ENCODE results near the gene OXSR1.
A peak's percentile ranks its signal among the peaks of the same experiment; 100 is the strongest.
"Not testable (repeated sequence)": the region's sequence is repeated elsewhere in the genome, so short reads cannot be mapped to it uniquely, and the experiment has no call there.

The OXSR1 gene

DNA sequence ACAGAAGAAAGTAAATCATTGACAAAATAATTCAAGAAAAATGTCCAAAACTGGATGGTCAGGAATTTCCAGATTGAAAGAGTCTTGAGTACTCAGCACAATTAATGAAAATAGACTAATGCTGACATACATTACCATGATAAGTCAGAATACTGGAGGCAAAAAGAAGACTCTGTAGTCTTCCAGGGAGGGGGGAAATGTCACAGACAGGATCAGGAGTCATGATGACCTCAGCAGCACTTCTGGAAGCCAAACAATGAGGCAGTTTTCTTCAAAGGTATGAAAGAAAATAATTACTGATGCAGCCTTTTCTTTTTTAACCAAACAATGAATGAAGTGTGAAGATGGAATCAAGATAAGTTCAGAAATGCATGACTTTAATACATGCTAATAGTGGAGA is 70.1 kb downstream of the OXSR1 start:
- Mint-ChIP-seq H3K27ac (no peak overlapping the region), H3K27me3 (no peaks in the 10 kb centered on the region), H3K9me3 (peaks cover 42% of the 10 kb centered on the region), H3K36me3 (ENCODE audit: low read depth) (peaks cover 82% of the 10 kb centered on the region), H3K4me3 (no peak overlapping the region), H3K4me1 (no peaks in the 10 kb centered on the region)
- ATAC-seq (no peak), DNase-seq (no peak)

DNA sequence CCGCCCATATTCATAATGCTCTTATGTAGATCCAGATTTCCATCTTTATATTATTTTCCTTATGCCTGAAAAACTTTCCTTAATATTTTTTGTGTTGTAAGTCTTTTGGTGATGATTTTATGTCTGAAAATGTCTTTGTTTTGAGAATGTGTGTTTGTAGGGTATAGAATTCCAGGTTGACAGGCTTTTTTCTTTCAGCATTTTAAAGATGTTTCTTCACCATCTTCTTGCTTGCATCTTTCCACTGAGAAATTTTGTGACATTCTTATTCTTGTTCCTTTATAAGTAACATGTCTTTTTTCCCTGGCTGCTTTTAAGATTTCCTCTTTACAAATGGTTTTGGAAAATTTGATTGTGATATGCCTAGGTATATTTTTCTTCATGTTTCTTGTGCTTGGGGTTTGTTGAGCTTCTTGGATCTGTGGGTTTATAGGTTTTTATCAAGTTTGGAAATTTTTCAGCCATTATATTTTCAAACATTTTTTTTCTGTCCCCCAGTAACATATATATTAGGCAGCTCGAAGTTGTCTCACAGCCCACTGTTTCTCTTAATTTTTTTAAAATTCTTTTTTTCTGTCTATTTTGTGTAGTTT is 73.2 kb downstream of the OXSR1 start:
- ATAC-seq (no peak), DNase-seq (no peak)
- peaks cover 7% of the 10 kb centered on the region for H3K4me1 Mint-ChIP-seq
- H3K27me3 Mint-ChIP-seq, result no peaks in the 10 kb centered on the region
- H3K27ac Mint-ChIP-seq, result no peak overlapping the region
- peaks cover 75% of the 10 kb centered on the region for H3K36me3 Mint-ChIP-seq (ENCODE audit: low read depth)
- no peak overlapping the region for H3K4me3 Mint-ChIP-seq
- H3K9me3 Mint-ChIP-seq, result peaks cover 42% of the 10 kb centered on the region

DNA sequence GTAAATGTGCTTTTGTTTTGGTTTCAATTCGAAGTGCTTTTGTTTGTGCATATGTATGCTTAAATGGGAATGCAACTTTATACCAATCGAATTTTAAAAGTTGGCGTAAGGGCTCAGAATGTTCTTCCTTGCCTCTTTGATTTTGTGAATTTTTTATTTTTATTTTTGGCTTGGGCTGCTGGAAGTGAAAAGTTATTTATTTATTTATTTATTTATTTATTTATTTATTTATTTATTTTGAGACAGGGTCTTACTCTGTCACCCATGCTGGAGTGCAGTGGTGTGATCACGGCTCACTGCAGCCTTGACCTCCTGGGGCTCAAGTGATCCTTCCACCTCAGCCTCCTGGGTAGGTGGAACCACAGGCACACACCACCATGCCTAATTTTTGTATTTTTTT is 77.5 kb downstream of the OXSR1 start:
- Mint-ChIP-seq H3K4me1 (peaks cover 11% of the 10 kb centered on the region), H3K9me3 (peaks cover 13% of the 10 kb centered on the region), H3K36me3 (ENCODE audit: low read depth) (peaks cover 57% of the 10 kb centered on the region)
- ATAC-seq, H3K27ac Mint-ChIP-seq, H3K4me3 Mint-ChIP-seq, DNase-seq, H3K27me3 Mint-ChIP-seq: not testable (repeated sequence)

- peaks cover 12% of the 10 kb centered on the region for H3K4me1 Mint-ChIP-seq
- H3K36me3 Mint-ChIP-seq (ENCODE audit: low read depth), result peaks cover 48% of the 10 kb centered on the region
- no peak overlapping the region for H3K27ac Mint-ChIP-seq
Measured at GRCh38 chr3:38245930-38246329, 80.6 kb downstream of the OXSR1 start.

DNA sequence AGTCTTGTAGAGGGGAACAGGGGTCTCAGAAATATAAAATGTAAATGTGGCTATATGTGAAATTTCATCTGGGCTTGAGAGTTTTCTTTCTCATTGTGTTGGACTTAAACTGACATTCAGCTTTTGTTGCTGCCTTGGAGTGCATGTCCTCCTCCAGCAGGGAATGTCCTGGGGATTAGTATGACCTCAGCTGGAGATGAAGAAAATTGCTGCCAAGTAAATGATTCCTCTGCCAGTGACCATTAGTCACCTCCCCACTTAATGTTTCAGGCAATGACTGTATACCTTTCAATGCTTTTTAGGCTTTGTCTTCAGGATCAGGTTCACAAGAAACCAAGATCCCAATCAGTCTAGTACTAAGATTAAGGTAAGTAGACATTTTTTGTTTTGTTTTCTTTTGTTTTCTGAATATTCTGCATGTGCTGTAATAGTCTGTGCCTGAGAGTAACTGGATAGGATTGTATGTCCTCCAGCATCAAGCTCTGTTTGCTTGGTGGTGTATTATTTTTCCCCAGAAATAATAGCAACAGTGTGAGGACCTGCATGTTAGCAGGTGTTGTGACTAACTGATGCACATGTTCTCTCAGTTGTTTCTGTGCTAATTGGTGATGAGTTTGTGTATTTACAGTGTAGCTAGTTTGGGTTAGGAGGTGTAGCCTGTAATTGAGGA is 82.2 kb downstream of the OXSR1 start:
- no peak for ATAC-seq
- Mint-ChIP-seq H3K36me3 (ENCODE audit: low read depth) (peaks cover 60% of the 10 kb centered on the region), H3K4me3 (no peak overlapping the region), H3K4me1 (peaks cover 11% of the 10 kb centered on the region), H3K27ac (no peak overlapping the region), H3K27me3 (no peaks in the 10 kb centered on the region), H3K9me3 (no peaks in the 10 kb centered on the region)
- DNase-seq, result no peak

More at GRCh38 chr3:38245930-38246329, 80.6 kb downstream of the OXSR1 start:
- DNase-seq (no peak), ATAC-seq (no peak)
- H3K4me3 Mint-ChIP-seq, result no peak overlapping the region
- no peaks in the 10 kb centered on the region for H3K9me3 Mint-ChIP-seq
- no peaks in the 10 kb centered on the region for H3K27me3 Mint-ChIP-seq

DNA sequence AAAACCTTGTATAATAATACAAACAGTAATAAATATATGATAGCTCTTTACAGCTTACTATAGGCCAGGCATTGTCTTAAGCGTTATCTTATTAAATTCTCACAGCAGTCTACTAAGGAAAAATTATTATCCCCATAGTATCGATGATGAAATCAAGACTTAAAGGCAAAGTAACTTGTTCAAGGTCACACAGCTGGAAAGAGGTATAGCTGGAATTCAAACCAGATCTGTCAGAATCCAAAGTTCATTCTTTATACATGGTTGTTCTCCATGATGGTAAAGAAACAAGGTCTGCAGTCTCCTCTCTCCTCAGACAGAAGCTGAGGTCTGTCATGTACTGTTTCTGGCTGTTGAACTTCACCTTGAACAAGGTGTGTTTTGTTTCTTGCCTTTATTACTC is 84.9 kb downstream of the OXSR1 start:
- ATAC-seq, result no peak
- no peaks in the 10 kb centered on the region for H3K9me3 Mint-ChIP-seq
- DNase-seq, result no peak
- peaks cover 77% of the 10 kb centered on the region for H3K36me3 Mint-ChIP-seq (ENCODE audit: low read depth)
- H3K4me1 Mint-ChIP-seq, result peaks cover 22% of the 10 kb centered on the region
- no peaks in the 10 kb centered on the region for H3K27me3 Mint-ChIP-seq
- no peak overlapping the region for H3K4me3 Mint-ChIP-seq
- no peak overlapping the region for H3K27ac Mint-ChIP-seq

DNA sequence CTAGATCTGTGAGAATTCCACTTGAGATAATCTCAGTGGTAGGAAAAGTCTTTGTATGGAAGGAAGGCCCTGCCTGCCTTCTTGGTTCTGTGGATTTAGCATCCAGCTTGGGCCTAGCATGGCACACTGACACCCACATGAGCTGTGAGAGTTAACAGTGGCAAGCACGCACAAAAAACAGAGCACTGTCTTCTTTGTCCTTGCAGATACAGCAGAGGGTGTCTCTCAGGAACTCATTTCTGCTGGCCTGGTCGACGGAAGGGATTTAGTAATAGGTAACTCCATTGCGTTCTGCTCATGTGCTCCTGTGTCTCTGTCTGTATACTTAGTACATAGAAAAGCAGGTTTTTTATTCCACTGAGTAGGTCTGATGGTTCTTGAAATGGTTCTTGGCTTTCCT is 85.9 kb downstream of the OXSR1 start:
- Mint-ChIP-seq H3K27ac (no peak overlapping the region), H3K9me3 (no peaks in the 10 kb centered on the region), H3K4me3 (no peak overlapping the region), H3K27me3 (no peaks in the 10 kb centered on the region), H3K4me1 (peaks cover 29% of the 10 kb centered on the region), H3K36me3 (ENCODE audit: low read depth) (peaks cover 76% of the 10 kb centered on the region)
- no peak for ATAC-seq
- no peak for DNase-seq

DNA sequence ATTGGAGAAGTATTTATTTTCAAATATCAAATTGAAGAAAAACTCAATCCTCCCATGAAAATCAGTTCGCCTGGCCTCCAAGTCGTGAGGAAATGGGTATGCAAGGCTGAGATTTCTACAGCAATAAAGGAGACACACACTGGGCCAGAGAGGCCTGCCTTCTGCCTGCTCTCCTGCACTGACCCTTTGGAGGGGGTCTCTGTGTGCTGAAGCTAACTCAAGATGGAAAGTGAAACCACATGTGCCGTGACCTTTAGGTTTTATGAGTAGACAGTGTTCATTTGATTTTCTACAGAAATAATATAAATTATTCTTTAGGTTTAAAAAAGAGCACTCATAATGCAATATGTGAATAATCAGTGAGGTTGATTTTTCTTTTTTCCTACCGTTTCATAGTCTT is 88.4 kb downstream of the OXSR1 start:
- H3K4me1 Mint-ChIP-seq, result peaks cover 36% of the 10 kb centered on the region
- H3K27me3 Mint-ChIP-seq, result no peaks in the 10 kb centered on the region
- DNase-seq, result no peak
- no peaks in the 10 kb centered on the region for H3K9me3 Mint-ChIP-seq
- peak; percentile 59 for ATAC-seq
- H3K36me3 Mint-ChIP-seq (ENCODE audit: low read depth), result peaks cover 55% of the 10 kb centered on the region
- H3K4me3 Mint-ChIP-seq, result no peak overlapping the region
- H3K27ac Mint-ChIP-seq, result no peak overlapping the region

GRCh38 chr3:38254872-38255271 is 89.5 kb downstream of the OXSR1 start:
- H3K4me1 Mint-ChIP-seq, result peaks cover 41% of the 10 kb centered on the region
- DNase-seq, result no peak
- no peak for ATAC-seq
- H3K27ac Mint-ChIP-seq, result no peak overlapping the region
- peaks cover 46% of the 10 kb centered on the region for H3K36me3 Mint-ChIP-seq (ENCODE audit: low read depth)
- H3K27me3 Mint-ChIP-seq, result no peaks in the 10 kb centered on the region
- no peak overlapping the region for H3K4me3 Mint-ChIP-seq
- no peaks in the 10 kb centered on the region for H3K9me3 Mint-ChIP-seq

DNA sequence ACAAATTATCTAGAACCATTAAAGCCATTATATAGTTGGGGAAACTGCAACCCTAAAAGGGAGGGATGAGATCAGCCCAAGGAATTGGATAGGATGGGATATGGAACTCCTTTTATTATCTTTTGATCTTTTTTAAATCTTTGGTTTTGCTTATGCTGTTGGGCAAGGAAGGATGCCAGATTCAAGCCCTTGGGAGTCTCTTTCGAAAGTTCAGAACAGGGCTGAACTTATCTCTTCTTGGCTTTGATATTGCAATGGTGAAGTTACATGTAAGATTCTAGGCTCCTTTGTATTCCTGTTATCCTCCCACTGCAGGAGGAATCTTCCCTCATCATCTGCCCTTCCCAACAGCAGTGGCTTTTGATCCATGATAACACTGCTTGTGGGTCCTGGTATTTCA is 90.3 kb downstream of the OXSR1 start:
- peaks cover 46% of the 10 kb centered on the region for H3K36me3 Mint-ChIP-seq (ENCODE audit: low read depth)
- peaks cover 49% of the 10 kb centered on the region for H3K4me1 Mint-ChIP-seq
- H3K27me3 Mint-ChIP-seq, result no peaks in the 10 kb centered on the region
- DNase-seq, result no peak
- H3K4me3 Mint-ChIP-seq, result no peak overlapping the region
- no peaks in the 10 kb centered on the region for H3K9me3 Mint-ChIP-seq
- ATAC-seq, result no peak
- no peak overlapping the region for H3K27ac Mint-ChIP-seq

- Mint-ChIP-seq H3K36me3 (ENCODE audit: low read depth) (peaks cover 33% of the 10 kb centered on the region), H3K4me1 (peaks cover 49% of the 10 kb centered on the region), H3K27me3 (no peaks in the 10 kb centered on the region), H3K9me3 (no peaks in the 10 kb centered on the region), H3K27ac (no peak overlapping the region), H3K4me3 (no peak overlapping the region)
- no peak for DNase-seq
- ATAC-seq, result no peak
Measured at GRCh38 chr3:38257583-38257982, 92.2 kb downstream of the OXSR1 start.

GRCh38 chr3:38260474-38260873 is 95.1 kb downstream of the OXSR1 start:
- ATAC-seq (no peak), DNase-seq (no peak)
- peaks cover 7% of the 10 kb centered on the region for H3K36me3 Mint-ChIP-seq (ENCODE audit: low read depth)
- peaks cover 37% of the 10 kb centered on the region for H3K4me1 Mint-ChIP-seq
- no peaks in the 10 kb centered on the region for H3K9me3 Mint-ChIP-seq
- peak overlapping the region; percentile 13 for H3K27ac Mint-ChIP-seq
- no peak overlapping the region for H3K4me3 Mint-ChIP-seq
- H3K27me3 Mint-ChIP-seq, result no peaks in the 10 kb centered on the region

DNA sequence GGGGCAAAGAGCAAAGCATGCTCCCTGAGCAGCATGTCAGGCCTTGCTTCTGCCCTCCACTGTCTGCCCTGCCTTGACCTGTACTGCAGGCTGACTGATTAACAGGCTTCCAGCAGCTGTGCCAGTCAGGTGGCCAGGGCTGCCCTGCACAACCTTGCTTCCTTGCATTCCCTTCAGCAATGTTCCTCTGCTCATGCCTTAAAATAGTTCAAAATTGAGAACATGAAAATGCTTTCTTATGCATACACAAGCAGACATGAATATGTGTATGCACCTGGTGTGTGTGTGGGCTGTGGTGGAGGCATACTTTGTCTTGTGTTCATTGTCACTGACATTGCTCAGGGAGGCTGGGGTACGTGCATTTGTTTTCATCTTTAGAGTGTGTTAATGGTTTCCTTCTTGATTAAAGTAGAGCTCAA is 99.0 kb downstream of the OXSR1 start:
- ATAC-seq (no peak), DNase-seq (no peak)
- Mint-ChIP-seq H3K27me3 (no peaks in the 10 kb centered on the region), H3K36me3 (ENCODE audit: low read depth) (peaks cover 5% of the 10 kb centered on the region), H3K4me3 (no peak overlapping the region), H3K9me3 (no peaks in the 10 kb centered on the region), H3K27ac (no peak overlapping the region), H3K4me1 (peaks cover 35% of the 10 kb centered on the region)

GRCh38 chr3:38264779-38265178 is 99.4 kb downstream of the OXSR1 start:
- no peak overlapping the region for H3K4me3 Mint-ChIP-seq
- peaks cover 31% of the 10 kb centered on the region for H3K4me1 Mint-ChIP-seq
- H3K9me3 Mint-ChIP-seq, result no peaks in the 10 kb centered on the region
- ATAC-seq (no peak), DNase-seq (no peak)
- H3K27me3 Mint-ChIP-seq, result no peaks in the 10 kb centered on the region
- H3K36me3 Mint-ChIP-seq (ENCODE audit: low read depth), result peaks cover 5% of the 10 kb centered on the region
- H3K27ac Mint-ChIP-seq, result no peak overlapping the region

GRCh38 chr3:38265604-38266307 is 100.4 kb downstream of the OXSR1 start, which contains the start of gene SLC22A13:
SLC22A13 (plus strand) TSS chr3:38265812; CDS start chr3:38265861, 49 bp downstream.
- H3K27me3 Mint-ChIP-seq, result no peaks in the 10 kb centered on the region
- H3K27ac Mint-ChIP-seq, result no peak within 1 kb of the TSS
- no peaks in the 10 kb centered on the region for H3K9me3 Mint-ChIP-seq
- DNase-seq, result no peak
- ATAC-seq, result no peak
- H3K4me1 Mint-ChIP-seq, result peaks cover 23% of the 10 kb centered on the region
- H3K4me3 Mint-ChIP-seq, result no peak within 1 kb of the TSS
- H3K36me3 Mint-ChIP-seq (ENCODE audit: low read depth), result peaks cover 1% of the 10 kb centered on the region

Measured in activated naive CD8-positive, alpha-beta T cell treated with anti-CD3 and anti-CD28 coated beads, Interleukin-2, amount 50 U/mL, for 24 hours (primary cell).